ENCODE data around the gene CTNNBIP1.
A peak's percentile ranks its signal among the peaks of the same experiment; 100 is the strongest.

CTNNBIP1 gene

DNA sequence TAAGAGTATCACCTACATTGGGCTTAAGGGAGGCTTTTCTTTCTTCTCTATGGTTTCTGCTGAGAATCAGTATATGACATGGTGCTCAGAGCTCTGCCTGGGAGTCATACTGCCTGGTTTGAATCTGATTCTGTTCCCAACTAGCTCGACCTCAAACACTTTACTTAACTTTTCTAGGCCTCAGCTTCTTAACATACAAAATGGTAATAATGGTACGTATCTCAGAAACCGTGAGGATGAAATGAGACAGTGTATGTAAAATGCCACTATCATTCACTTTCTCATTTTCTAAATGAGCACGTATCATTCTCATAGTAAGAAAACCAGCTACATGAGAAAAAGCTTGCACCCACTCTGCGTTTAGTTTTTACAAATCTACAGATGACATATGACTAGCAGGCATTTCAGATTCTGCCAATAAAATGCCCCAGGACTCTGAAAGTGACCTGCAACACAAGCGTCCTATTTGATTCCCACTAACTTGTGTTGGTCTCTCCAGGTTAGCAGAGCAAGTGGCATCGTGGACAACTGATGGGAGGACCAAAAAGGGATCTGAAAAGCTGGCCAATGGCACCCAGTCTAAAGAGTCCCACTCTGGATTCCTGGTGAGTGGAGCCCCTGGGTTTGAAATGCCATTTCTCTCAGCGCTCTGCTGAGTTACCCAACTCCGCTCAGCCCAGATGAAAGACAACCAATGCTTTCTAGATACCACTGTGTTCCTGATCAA lies 6.1 kb downstream of the CTNNBIP1 start:
- H2BK5ac ChIP-seq (ENCODE audit: low read depth, low read length, poor library complexity) = no peak overlapping the region
- H2BK12ac ChIP-seq (ENCODE audit: low read length) = no peak overlapping the region
- no peak overlapping the region for H4K8ac ChIP-seq (ENCODE audit: low read depth, low read length)
- H2BK120ac ChIP-seq (ENCODE audit: insufficient read depth, low read length, poor library complexity) = no peak overlapping the region
- H3K27me3 ChIP-seq (ENCODE audit: insufficient read depth, low read length) = no peaks in the 10 kb centered on the region
- no CpG with 5 or more reads among the region's 9 CpGs for WGBS (ENCODE audit: extremely low coverage, insufficient coverage, insufficient read length)
- H3K23ac ChIP-seq (ENCODE audit: low read length) = no peak overlapping the region
- no peaks in the 10 kb centered on the region for H3K9me3 ChIP-seq (ENCODE audit: insufficient read depth, low read depth, low read length)
- peaks cover under 1 to 1% of the 10 kb centered on the region in 2 experiments for H3K4me1 ChIP-seq (ENCODE audit: control insufficient read depth in 1 of 2, insufficient read depth in 2 of 2, low read length in 2 of 2)
- no peak for DNase-seq
- H2AFZ ChIP-seq (ENCODE audit: insufficient read depth, low read length, poor library complexity) = no peak overlapping the region
- no peak overlapping the region for H3K4ac ChIP-seq (ENCODE audit: low read depth, low read length)
- H2AK5ac ChIP-seq (ENCODE audit: low read length) = no peak overlapping the region
- H3K79me2 ChIP-seq (ENCODE audit: control insufficient read depth, insufficient read depth, low read length, poor library complexity) = no peaks in the 10 kb centered on the region
- no peak overlapping the region for H4K12ac ChIP-seq (ENCODE audit: low read depth, low read length)
- H3K14ac ChIP-seq (ENCODE audit: low read length) = no peak overlapping the region
- H3K79me1 ChIP-seq (ENCODE audit: low read length) = no peaks in the 10 kb centered on the region
- H3K4me3 ChIP-seq (ENCODE audit: low read depth, low read length) = no peak overlapping the region
- H3K36me3 ChIP-seq (ENCODE audit: control insufficient read depth in 1 of 2, insufficient read depth in 2 of 2, low read length in 2 of 2) = no peaks in the 10 kb centered on the region
- no peak overlapping the region for H3K18ac ChIP-seq (ENCODE audit: low read length)
- H3K4me2 ChIP-seq (ENCODE audit: low read length) = no peak overlapping the region
- H3K9ac ChIP-seq (ENCODE audit: low read length) = no peak overlapping the region
- no peak overlapping the region for H3K27ac ChIP-seq (ENCODE audit: low read depth, low read length)
- H4K91ac ChIP-seq (ENCODE audit: low read depth, low read length) = no peak overlapping the region

DNA sequence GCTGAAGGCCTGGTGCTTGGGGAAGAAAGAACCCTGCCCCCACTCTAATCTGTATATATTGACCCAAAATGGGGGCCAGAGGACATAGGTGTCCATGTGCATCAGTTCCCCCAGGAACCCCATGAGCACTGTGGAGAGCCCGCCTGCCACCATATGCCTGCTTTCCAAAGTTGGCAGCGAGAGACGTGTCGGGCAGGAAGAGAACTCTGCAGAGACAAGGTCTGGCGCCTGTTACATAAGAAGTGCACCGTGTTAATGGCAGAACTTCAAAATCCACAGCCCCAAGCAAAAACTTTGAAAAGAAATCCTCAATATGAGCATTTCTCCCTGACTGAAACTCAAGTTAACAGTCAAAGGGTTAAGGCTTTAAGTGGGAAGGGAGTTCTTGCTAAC lies 8.0 kb downstream of the CTNNBIP1 start:
- H3K4me2 ChIP-seq (ENCODE audit: low read length) = no peak overlapping the region
- H3K14ac ChIP-seq (ENCODE audit: low read length) = no peak overlapping the region
- no peak for DNase-seq
- H3K27me3 ChIP-seq (ENCODE audit: insufficient read depth, low read length) = no peaks in the 10 kb centered on the region
- no peaks in the 10 kb centered on the region for H3K9me3 ChIP-seq (ENCODE audit: insufficient read depth, low read depth, low read length)
- no peak overlapping the region for H2BK120ac ChIP-seq (ENCODE audit: insufficient read depth, low read length, poor library complexity)
- H3K79me2 ChIP-seq (ENCODE audit: control insufficient read depth, insufficient read depth, low read length, poor library complexity) = no peaks in the 10 kb centered on the region
- no peak overlapping the region for H3K9ac ChIP-seq (ENCODE audit: low read length)
- no peak overlapping the region for H4K12ac ChIP-seq (ENCODE audit: low read depth, low read length)
- no peak overlapping the region for H2BK5ac ChIP-seq (ENCODE audit: low read depth, low read length, poor library complexity)
- no peak overlapping the region for H3K27ac ChIP-seq (ENCODE audit: low read depth, low read length)
- no peak overlapping the region for H3K4me3 ChIP-seq (ENCODE audit: low read depth, low read length)
- no peaks in the 10 kb centered on the region for H3K79me1 ChIP-seq (ENCODE audit: low read length)
- no peak overlapping the region for H2BK12ac ChIP-seq (ENCODE audit: low read length)
- no peaks in the 10 kb centered on the region for H3K4me1 ChIP-seq (ENCODE audit: control insufficient read depth in 1 of 2, insufficient read depth in 2 of 2, low read length in 2 of 2)
- no peak overlapping the region for H2AFZ ChIP-seq (ENCODE audit: insufficient read depth, low read length, poor library complexity)
- no peak overlapping the region for H3K23ac ChIP-seq (ENCODE audit: low read length)
- no CpG with 5 or more reads among the region's 6 CpGs for WGBS (ENCODE audit: extremely low coverage, insufficient coverage, insufficient read length)
- H4K8ac ChIP-seq (ENCODE audit: low read depth, low read length) = no peak overlapping the region
- H3K18ac ChIP-seq (ENCODE audit: low read length) = no peak overlapping the region
- H4K91ac ChIP-seq (ENCODE audit: low read depth, low read length) = no peak overlapping the region
- H3K4ac ChIP-seq (ENCODE audit: low read depth, low read length) = no peak overlapping the region
- no peaks in the 10 kb centered on the region for H3K36me3 ChIP-seq (ENCODE audit: control insufficient read depth in 1 of 2, insufficient read depth in 2 of 2, low read length in 2 of 2)
- no peak overlapping the region for H2AK5ac ChIP-seq (ENCODE audit: low read length)

- WGBS (ENCODE audit: extremely low coverage, insufficient coverage, insufficient read length) = no CpG with 5 or more reads among the region's 9 CpGs
- no peak overlapping the region for H2BK12ac ChIP-seq (ENCODE audit: low read length)
- no peak overlapping the region for H4K91ac ChIP-seq (ENCODE audit: low read depth, low read length)
- no peaks in the 10 kb centered on the region for H3K36me3 ChIP-seq (ENCODE audit: control insufficient read depth in 1 of 2, insufficient read depth in 2 of 2, low read length in 2 of 2)
- no peaks in the 10 kb centered on the region for H3K9me3 ChIP-seq (ENCODE audit: insufficient read depth, low read depth, low read length)
- no peaks in the 10 kb centered on the region for H3K4me1 ChIP-seq (ENCODE audit: control insufficient read depth in 1 of 2, insufficient read depth in 2 of 2, low read length in 2 of 2)
- H3K9ac ChIP-seq (ENCODE audit: low read length) = no peak overlapping the region
- H3K4me2 ChIP-seq (ENCODE audit: low read length) = no peak overlapping the region
- H3K79me2 ChIP-seq (ENCODE audit: control insufficient read depth, insufficient read depth, low read length, poor library complexity) = no peaks in the 10 kb centered on the region
- H3K4me3 ChIP-seq (ENCODE audit: low read depth, low read length) = no peak overlapping the region
- H3K27me3 ChIP-seq (ENCODE audit: insufficient read depth, low read length) = no peaks in the 10 kb centered on the region
- no peak overlapping the region for H3K4ac ChIP-seq (ENCODE audit: low read depth, low read length)
- no peak overlapping the region for H2AFZ ChIP-seq (ENCODE audit: insufficient read depth, low read length, poor library complexity)
- no peaks in the 10 kb centered on the region for H3K79me1 ChIP-seq (ENCODE audit: low read length)
- H2AK5ac ChIP-seq (ENCODE audit: low read length) = no peak overlapping the region
- no peak overlapping the region for H4K12ac ChIP-seq (ENCODE audit: low read depth, low read length)
- H2BK5ac ChIP-seq (ENCODE audit: low read depth, low read length, poor library complexity) = no peak overlapping the region
- no peak overlapping the region for H3K18ac ChIP-seq (ENCODE audit: low read length)
- H2BK120ac ChIP-seq (ENCODE audit: insufficient read depth, low read length, poor library complexity) = no peak overlapping the region
- H3K27ac ChIP-seq (ENCODE audit: low read depth, low read length) = no peak overlapping the region
- H3K14ac ChIP-seq (ENCODE audit: low read length) = no peak overlapping the region
- no peak overlapping the region for H3K23ac ChIP-seq (ENCODE audit: low read length)
- H4K8ac ChIP-seq (ENCODE audit: low read depth, low read length) = no peak overlapping the region
- DNase-seq = peak in 1 of 2 donors; percentile 19
These were observed 8.7 kb downstream of the CTNNBIP1 start for GRCh38 chr1:9901148-9902059.

GRCh38 chr1:9900142-9901043 lies 9.7 kb downstream of the CTNNBIP1 start:
- no peak overlapping the region for H3K4ac ChIP-seq (ENCODE audit: low read depth, low read length)
- no peak overlapping the region for H3K4me3 ChIP-seq (ENCODE audit: low read depth, low read length)
- H3K4me2 ChIP-seq (ENCODE audit: low read length) = no peak overlapping the region
- H3K36me3 ChIP-seq (ENCODE audit: control insufficient read depth in 1 of 2, insufficient read depth in 2 of 2, low read length in 2 of 2) = no peaks in the 10 kb centered on the region
- H3K79me2 ChIP-seq (ENCODE audit: control insufficient read depth, insufficient read depth, low read length, poor library complexity) = no peaks in the 10 kb centered on the region
- no peak overlapping the region for H4K12ac ChIP-seq (ENCODE audit: low read depth, low read length)
- WGBS (ENCODE audit: extremely low coverage, insufficient coverage, insufficient read length) = no CpG with 5 or more reads among the region's 18 CpGs
- H3K9me3 ChIP-seq (ENCODE audit: insufficient read depth, low read depth, low read length) = no peaks in the 10 kb centered on the region
- no peak overlapping the region for H2AK5ac ChIP-seq (ENCODE audit: low read length)
- no peak overlapping the region for H2AFZ ChIP-seq (ENCODE audit: insufficient read depth, low read length, poor library complexity)
- no peaks in the 10 kb centered on the region for H3K4me1 ChIP-seq (ENCODE audit: control insufficient read depth in 1 of 2, insufficient read depth in 2 of 2, low read length in 2 of 2)
- H2BK120ac ChIP-seq (ENCODE audit: insufficient read depth, low read length, poor library complexity) = no peak overlapping the region
- H3K14ac ChIP-seq (ENCODE audit: low read length) = no peak overlapping the region
- H3K9ac ChIP-seq (ENCODE audit: low read length) = no peak overlapping the region
- peak overlapping the region; percentile 27 for H3K18ac ChIP-seq (ENCODE audit: low read length)
- no peak overlapping the region for H4K8ac ChIP-seq (ENCODE audit: low read depth, low read length)
- H2BK12ac ChIP-seq (ENCODE audit: low read length) = no peak overlapping the region
- DNase-seq = peak in 1 of 2 donors; percentile 21
- H3K23ac ChIP-seq (ENCODE audit: low read length) = no peak overlapping the region
- H3K79me1 ChIP-seq (ENCODE audit: low read length) = no peaks in the 10 kb centered on the region
- no peak overlapping the region for H2BK5ac ChIP-seq (ENCODE audit: low read depth, low read length, poor library complexity)
- no peak overlapping the region for H4K91ac ChIP-seq (ENCODE audit: low read depth, low read length)
- no peak overlapping the region for H3K27ac ChIP-seq (ENCODE audit: low read depth, low read length)
- no peaks in the 10 kb centered on the region for H3K27me3 ChIP-seq (ENCODE audit: insufficient read depth, low read length)
